ENCODE data around the gene AARSD1. TPM values are rescaled to one million over a fixed set of nuclear protein-coding genes. Genes with fewer than 3 reads are reported as not detected.

AARSD1 gene
- total RNA-seq, 2 experiments from 2014 or later = 88.5 to 95.4 TPM

Other genes starting within 250 kb of the AARSD1 start
- gene EZH1, start 219.4 kb downstream of the AARSD1 start, total RNA-seq = 10 to 100 TPM; 27.2 to 29.2 TPM
- not detected for gene RAMP2, start 203.2 kb downstream of the AARSD1 start, total RNA-seq
- gene VPS25, start 191.0 kb downstream of the AARSD1 start, total RNA-seq = 10 to 100 TPM; 95.2 to 96.5 TPM
- under 1 TPM; 0.23 to 0.38 TPM for gene WNK4, start 183.8 kb downstream of the AARSD1 start, total RNA-seq
- gene COA3, start 165.8 kb downstream of the AARSD1 start, total RNA-seq = 10 to 100 TPM; 54.0 to 56.7 TPM
- not detected for gene CNTD1, start 165.6 kb downstream of the AARSD1 start, total RNA-seq
- 10 to 100 TPM; 86.2 to 88.3 TPM for gene BECN1, start 140.2 kb downstream of the AARSD1 start, total RNA-seq
- 100 to 1,000 TPM; 226 to 244 TPM for gene PSME3, start 131.1 kb downstream of the AARSD1 start, total RNA-seq
- gene AOC2, start 119.9 kb downstream of the AARSD1 start, total RNA-seq = 1 to 10 TPM; 2.4 to 2.6 TPM
- gene AOC3, start 113.3 kb downstream of the AARSD1 start, total RNA-seq = 1 to 10 TPM; 1.0 TPM
- gene G6PC1, start 63.7 kb downstream of the AARSD1 start, total RNA-seq = not detected
- under 1 TPM; 0.63 to 0.80 TPM for gene PTGES3L, start 15.6 kb upstream of the AARSD1 start, total RNA-seq
- gene RUNDC1, start 16.1 kb upstream of the AARSD1 start, total RNA-seq = 10 to 100 TPM; 14.4 to 14.9 TPM
- 1,000 to 10,000 TPM; 1,386 to 1,409 TPM for gene RPL27, start 34.0 kb upstream of the AARSD1 start, total RNA-seq
- gene IFI35, start 42.3 kb upstream of the AARSD1 start, total RNA-seq = 10 to 100 TPM; 19.0 to 21.9 TPM
- 10 to 100 TPM; 33.6 to 36.0 TPM for gene VAT1, start 57.9 kb upstream of the AARSD1 start, total RNA-seq
- gene RND2, start 60.8 kb upstream of the AARSD1 start, total RNA-seq = under 1 TPM; 0.06 TPM
- 10 to 100 TPM; 77.5 to 82.1 TPM for gene BRCA1, start 160.9 kb upstream of the AARSD1 start, total RNA-seq
- gene NBR1, start 206.8 kb upstream of the AARSD1 start, total RNA-seq = 10 to 100 TPM; 35.5 to 37.0 TPM
- 1 to 10 TPM; 8.6 to 9.6 TPM for gene TMEM106A, start 247.4 kb upstream of the AARSD1 start, total RNA-seq